Measurements from ENCODE around the gene TNFAIP3.
A peak's percentile ranks its signal among the peaks of the same experiment; 100 is the strongest.

The TNFAIP3 gene

DNA sequence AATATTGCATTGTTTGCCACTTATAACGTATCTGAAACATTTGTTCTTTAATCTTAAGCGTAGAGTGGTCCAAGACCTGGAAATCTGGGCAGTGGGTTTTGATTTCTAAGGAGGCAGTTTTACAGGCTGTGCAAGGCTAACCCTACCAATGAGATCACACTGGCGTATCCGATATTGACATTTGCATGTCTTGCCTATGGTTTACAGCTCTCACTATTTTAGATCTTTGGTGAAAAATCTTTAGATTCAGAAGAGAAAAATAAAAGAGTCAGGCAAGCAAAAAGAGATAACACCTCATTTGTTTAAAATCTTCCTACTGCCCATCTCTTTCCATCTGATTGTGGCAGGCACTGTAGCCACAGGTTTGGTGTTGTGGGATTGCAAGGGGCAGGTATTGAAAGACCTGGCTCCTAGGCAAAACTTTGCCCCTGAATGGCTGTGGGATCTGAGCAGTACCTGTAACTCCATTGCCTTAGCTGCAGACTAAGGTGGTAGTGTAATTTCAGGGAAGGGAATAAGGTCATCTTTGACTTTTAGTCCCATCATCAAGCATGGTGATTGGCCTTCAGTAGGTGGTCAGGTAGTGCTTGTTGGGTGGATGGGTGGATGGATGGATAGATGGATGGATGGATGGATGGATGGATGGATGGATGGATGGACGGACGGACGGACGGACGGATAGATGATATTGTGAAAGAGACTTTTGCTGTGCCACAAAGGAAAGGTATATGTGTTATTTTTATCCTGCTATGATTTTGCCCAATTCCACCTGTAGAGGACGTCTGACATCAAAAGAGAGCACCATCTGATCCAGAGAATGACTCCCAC, 1.9 kb downstream of the TNFAIP3 start:
- Histone ChIP-seq H3K4me1 (ENCODE audit: control insufficient read depth, insufficient read depth, low read length) (peaks cover 19% of the 10 kb centered on the region), H3K4me3 (ENCODE audit: low read depth, low read length) (peak overlapping the region; percentile 84), H3K27me3 (ENCODE audit: control insufficient read depth, insufficient read depth, low read length) (peaks cover 22% of the 10 kb centered on the region), H3K9me3 (ENCODE audit: control insufficient read depth, insufficient read depth, low read length) (no peaks in the 10 kb centered on the region), H3K9ac (ENCODE audit: low read depth, low read length) (no peak overlapping the region), H3K36me3 (ENCODE audit: control insufficient read depth, insufficient read depth, low read length) (peaks cover 3% of the 10 kb centered on the region)

DNA sequence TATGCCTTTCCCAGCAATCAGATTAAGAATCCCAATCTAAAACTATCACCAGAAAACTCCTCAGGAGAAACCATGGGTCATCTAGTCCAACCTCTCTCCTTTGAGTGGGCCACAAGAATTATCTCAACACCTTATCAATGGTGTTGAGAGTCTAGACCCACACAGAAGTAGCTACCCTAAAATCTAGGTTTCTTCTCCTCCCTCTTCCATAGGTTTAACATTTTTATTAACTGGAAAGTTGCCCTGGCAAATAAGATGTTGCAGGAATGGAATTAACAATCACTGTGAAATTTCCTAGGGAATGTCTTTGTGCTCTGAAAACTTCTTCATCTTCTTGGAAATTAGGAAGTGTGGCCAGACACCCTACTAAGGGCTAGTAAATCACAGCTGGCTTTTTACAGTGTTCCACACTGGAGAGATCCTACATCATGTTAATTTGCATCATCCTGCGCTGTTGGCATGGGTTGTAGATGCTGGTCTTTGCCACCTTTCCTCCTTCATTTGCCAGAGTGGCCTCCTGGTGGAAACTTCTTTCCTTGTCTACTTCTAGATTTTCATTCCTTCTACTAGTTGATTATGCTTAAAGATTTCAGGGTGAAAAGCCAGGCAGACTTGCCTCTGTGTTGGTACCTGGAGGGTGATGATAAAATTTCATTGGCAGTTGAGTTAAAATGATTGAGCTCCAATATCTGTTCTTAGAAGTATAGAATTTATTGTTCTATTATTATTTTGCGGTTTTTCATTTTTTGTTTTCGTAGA, 2.7 kb downstream of the TNFAIP3 start:
- peaks cover 19% of the 10 kb centered on the region for H3K4me1 ChIP-seq (ENCODE audit: control insufficient read depth, insufficient read depth, low read length)
- peaks cover 3% of the 10 kb centered on the region for H3K36me3 ChIP-seq (ENCODE audit: control insufficient read depth, insufficient read depth, low read length)
- H3K27me3 ChIP-seq (ENCODE audit: control insufficient read depth, insufficient read depth, low read length): peaks cover 22% of the 10 kb centered on the region
- no peak overlapping the region for H3K4me3 ChIP-seq (ENCODE audit: low read depth, low read length)
- H3K9me3 ChIP-seq (ENCODE audit: control insufficient read depth, insufficient read depth, low read length): no peaks in the 10 kb centered on the region
- no peak overlapping the region for H3K9ac ChIP-seq (ENCODE audit: low read depth, low read length)

DNA sequence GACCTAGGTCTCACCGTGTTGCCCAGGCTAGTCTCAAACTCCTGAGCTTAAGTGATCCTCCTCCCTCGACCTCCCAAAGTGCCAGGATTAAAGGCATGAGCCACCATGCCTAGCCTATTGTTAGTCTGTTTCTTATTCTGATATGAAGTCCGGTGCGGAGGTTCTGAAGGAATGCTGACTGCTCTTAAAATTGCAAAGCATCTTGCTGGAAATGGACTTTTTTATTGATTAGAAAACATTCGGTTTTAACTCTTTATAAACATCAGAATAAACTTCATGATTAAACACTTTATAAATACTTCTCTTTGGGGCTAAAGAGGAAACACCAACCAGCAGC, 3.2 kb downstream of the TNFAIP3 start:
- peaks cover 15% of the 10 kb centered on the region for H3K4me1 ChIP-seq (ENCODE audit: control insufficient read depth, insufficient read depth, low read length)
- H3K9ac ChIP-seq (ENCODE audit: low read depth, low read length): no peak overlapping the region
- H3K27me3 ChIP-seq (ENCODE audit: control insufficient read depth, insufficient read depth, low read length): peaks cover 22% of the 10 kb centered on the region
- peaks cover 3% of the 10 kb centered on the region for H3K36me3 ChIP-seq (ENCODE audit: control insufficient read depth, insufficient read depth, low read length)
- no peak overlapping the region for H3K4me3 ChIP-seq (ENCODE audit: low read depth, low read length)
- H3K9me3 ChIP-seq (ENCODE audit: control insufficient read depth, insufficient read depth, low read length): no peaks in the 10 kb centered on the region

DNA sequence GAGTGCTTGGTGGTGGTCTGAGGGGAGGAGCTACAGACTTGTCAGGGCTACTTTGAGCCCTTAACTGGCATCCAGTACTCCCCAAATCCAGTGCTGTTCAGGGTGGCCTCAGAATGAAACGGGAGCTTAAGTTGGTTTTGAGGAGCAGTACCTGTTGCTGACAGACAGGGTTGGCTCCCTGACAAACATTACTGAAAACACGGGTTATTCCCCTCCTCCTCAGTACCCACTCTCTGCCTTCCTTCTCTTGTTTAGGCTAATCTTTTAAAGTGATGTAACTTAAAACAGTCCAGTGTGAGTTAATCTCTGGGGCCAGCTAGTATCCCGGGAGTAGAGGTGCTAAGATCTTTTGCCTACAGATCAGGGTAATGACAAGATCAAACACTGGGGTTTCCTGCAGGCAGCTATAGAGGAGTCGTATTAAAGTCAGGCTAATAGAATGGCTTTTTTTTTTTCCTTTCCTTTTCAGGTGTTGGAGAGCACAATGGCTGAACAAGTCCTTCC, 3.7 kb downstream of the TNFAIP3 start:
- H3K4me1 ChIP-seq (ENCODE audit: control insufficient read depth, insufficient read depth, low read length): peaks cover 10% of the 10 kb centered on the region
- H3K9ac ChIP-seq (ENCODE audit: low read depth, low read length): no peak overlapping the region
- H3K4me3 ChIP-seq (ENCODE audit: low read depth, low read length): no peak overlapping the region
- H3K36me3 ChIP-seq (ENCODE audit: control insufficient read depth, insufficient read depth, low read length): peaks cover 3% of the 10 kb centered on the region
- peaks cover 18% of the 10 kb centered on the region for H3K27me3 ChIP-seq (ENCODE audit: control insufficient read depth, insufficient read depth, low read length)
- no peaks in the 10 kb centered on the region for H3K9me3 ChIP-seq (ENCODE audit: control insufficient read depth, insufficient read depth, low read length)

DNA sequence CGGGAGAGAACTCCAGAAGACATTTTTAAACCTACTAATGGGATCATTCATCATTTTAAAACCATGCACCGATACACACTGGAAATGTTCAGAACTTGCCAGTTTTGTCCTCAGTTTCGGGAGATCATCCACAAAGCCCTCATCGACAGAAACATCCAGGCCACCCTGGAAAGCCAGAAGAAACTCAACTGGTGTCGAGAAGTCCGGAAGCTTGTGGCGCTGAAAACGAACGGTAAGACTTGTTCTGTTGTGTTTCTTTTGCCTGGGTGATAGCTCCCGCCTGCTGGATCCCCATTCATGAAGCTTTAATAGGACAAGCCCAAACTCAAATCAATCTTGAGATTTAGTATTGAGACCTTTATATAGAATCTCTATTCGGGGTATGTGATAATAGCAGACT, 4.2 kb downstream of the TNFAIP3 start:
- no peak overlapping the region for H3K9ac ChIP-seq (ENCODE audit: low read depth, low read length)
- peaks cover 18% of the 10 kb centered on the region for H3K27me3 ChIP-seq (ENCODE audit: control insufficient read depth, insufficient read depth, low read length)
- H3K9me3 ChIP-seq (ENCODE audit: control insufficient read depth, insufficient read depth, low read length): no peaks in the 10 kb centered on the region
- H3K4me1 ChIP-seq (ENCODE audit: control insufficient read depth, insufficient read depth, low read length): peaks cover 9% of the 10 kb centered on the region
- no peak overlapping the region for H3K4me3 ChIP-seq (ENCODE audit: low read depth, low read length)
- peaks cover 3% of the 10 kb centered on the region for H3K36me3 ChIP-seq (ENCODE audit: control insufficient read depth, insufficient read depth, low read length)

DNA sequence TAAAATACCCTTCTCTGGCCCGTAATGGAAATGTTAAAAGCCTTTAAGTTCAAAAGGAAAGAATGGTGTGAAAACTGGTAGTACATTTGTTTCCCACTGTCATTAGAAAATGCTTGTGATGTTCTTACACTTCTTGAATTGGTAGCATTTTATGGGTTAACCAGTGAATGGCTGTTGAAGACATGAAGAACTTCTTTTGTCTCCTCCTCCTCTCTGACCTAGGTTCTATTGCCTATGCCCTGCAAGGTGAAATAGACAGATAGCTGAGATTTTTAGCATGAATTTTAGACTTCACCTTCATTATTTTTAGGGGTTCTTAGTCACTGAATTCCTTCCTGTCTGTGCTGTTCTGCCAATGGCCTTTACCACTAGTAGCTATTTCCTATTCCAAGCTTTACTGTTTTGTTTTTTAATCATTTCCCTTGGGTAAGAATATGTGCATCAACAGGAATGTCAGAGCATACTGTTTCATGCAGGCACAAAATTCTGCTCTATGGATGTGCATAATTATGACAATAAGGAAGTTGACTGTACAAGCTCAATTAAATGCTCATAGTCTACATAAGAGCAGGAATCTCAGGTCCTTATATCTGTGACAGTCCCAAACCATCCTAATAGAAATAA, 4.9 kb downstream of the TNFAIP3 start:
- Histone ChIP-seq H3K4me3 (ENCODE audit: low read depth, low read length) (no peak overlapping the region), H3K36me3 (ENCODE audit: control insufficient read depth, insufficient read depth, low read length) (peaks cover 3% of the 10 kb centered on the region), H3K27me3 (ENCODE audit: control insufficient read depth, insufficient read depth, low read length) (peaks cover 18% of the 10 kb centered on the region), H3K4me1 (ENCODE audit: control insufficient read depth, insufficient read depth, low read length) (peaks cover 9% of the 10 kb centered on the region), H3K9me3 (ENCODE audit: control insufficient read depth, insufficient read depth, low read length) (no peaks in the 10 kb centered on the region), H3K9ac (ENCODE audit: low read depth, low read length) (no peak overlapping the region)

DNA sequence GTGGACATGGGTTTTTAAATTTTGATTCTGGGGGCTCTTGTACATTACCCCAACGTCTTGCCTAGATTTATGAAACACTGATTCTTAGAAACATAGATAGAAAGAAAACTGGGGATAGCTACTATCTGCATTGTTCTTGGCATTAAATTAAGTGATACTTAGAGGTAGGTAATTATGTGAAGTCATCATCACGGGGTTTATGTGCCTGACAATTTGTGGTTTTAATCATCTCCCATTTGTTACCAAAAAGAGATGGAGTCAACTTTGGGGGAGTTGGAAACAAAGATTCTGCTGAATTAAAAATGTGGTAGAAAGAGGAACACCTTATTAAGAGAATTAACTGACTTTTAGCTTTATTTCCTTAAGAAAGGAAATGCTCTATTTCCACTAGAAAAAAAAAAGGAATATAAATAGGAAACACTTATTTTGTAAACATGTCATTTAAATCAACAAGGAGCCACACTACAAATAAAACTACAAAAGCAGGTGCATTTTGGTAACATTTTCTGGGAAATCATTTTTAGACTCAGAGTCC, 5.6 kb downstream of the TNFAIP3 start:
- Histone ChIP-seq H3K4me3 (ENCODE audit: low read depth, low read length) (no peak overlapping the region), H3K27me3 (ENCODE audit: control insufficient read depth, insufficient read depth, low read length) (peaks cover 15% of the 10 kb centered on the region), H3K4me1 (ENCODE audit: control insufficient read depth, insufficient read depth, low read length) (peaks cover 9% of the 10 kb centered on the region), H3K9me3 (ENCODE audit: control insufficient read depth, insufficient read depth, low read length) (no peaks in the 10 kb centered on the region), H3K9ac (ENCODE audit: low read depth, low read length) (no peak overlapping the region), H3K36me3 (ENCODE audit: control insufficient read depth, insufficient read depth, low read length) (peaks cover 3% of the 10 kb centered on the region)

DNA sequence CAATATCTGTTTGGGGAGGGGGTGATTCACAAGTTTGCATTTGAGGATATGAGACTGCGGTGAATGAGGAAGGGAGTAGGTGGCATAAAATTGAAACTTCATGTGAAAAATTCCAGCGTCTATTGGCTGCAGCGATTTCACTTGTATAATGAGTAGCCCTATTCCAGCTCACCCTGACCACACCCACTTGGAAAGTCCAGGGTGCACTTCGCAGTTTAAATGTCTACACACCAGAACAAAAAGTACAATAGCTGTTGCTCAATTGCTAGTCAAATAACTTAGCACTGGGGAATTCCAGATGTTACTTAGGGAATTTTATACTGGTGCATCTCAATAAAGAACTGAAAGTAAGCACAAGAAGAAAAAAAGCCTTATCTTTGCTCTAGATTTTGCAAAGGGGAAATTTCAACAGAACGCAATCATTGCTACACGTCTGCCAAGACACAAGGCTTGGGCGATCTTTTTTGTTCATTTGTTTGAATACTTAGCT, 6.3 kb downstream of the TNFAIP3 start:
- Histone ChIP-seq H3K9me3 (ENCODE audit: control insufficient read depth, insufficient read depth, low read length) (no peaks in the 10 kb centered on the region), H3K4me1 (ENCODE audit: control insufficient read depth, insufficient read depth, low read length) (peaks cover 8% of the 10 kb centered on the region), H3K9ac (ENCODE audit: low read depth, low read length) (no peak overlapping the region), H3K36me3 (ENCODE audit: control insufficient read depth, insufficient read depth, low read length) (peaks cover 3% of the 10 kb centered on the region), H3K27me3 (ENCODE audit: control insufficient read depth, insufficient read depth, low read length) (peaks cover 9% of the 10 kb centered on the region), H3K4me3 (ENCODE audit: low read depth, low read length) (no peak overlapping the region)

DNA sequence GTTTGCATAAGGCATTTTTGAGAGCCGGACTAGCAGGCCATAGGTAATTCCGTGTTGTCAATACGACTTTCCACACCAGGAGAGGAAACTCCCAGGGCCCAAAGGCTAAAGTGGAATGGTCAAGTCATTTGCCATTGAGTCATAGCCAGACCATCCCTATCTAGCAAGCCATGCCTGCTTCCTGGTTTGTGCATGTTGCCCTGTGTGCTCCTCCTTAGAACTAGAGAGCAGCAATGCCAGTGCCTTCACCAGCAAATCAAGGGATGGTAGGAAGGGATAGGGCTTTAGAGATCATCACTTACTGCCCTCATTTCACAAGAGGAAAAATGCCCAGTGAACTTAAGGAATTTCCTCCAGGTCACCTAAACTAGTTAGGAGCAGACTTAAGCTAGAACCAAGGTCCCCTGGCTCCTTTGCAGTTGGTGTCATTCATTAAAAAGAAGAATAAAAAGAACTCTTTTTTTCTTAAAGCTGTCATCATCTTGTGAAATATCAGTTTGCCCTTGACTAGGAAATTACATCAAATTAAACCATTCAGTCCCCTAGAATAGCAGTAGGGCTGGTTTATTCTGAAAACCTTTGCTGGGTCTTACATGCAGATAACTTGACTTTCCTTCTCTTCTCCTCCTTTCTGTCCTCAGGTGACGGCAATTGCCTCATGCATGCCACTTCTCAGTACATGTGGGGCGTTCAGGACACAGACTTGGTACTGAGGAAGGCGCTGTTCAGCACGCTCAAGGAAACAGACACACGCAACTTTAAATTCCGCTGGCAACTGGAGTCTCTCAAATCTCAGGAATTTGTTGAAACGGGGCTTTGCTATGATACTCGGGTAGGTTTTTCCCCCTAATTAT, 7.4 kb downstream of the TNFAIP3 start:
- Histone ChIP-seq H3K4me1 (ENCODE audit: control insufficient read depth, insufficient read depth, low read length) (peaks cover 8% of the 10 kb centered on the region), H3K9ac (ENCODE audit: low read depth, low read length) (no peak overlapping the region), H3K27me3 (ENCODE audit: control insufficient read depth, insufficient read depth, low read length) (no peaks in the 10 kb centered on the region), H3K36me3 (ENCODE audit: control insufficient read depth, insufficient read depth, low read length) (peaks cover 6% of the 10 kb centered on the region), H3K4me3 (ENCODE audit: low read depth, low read length) (no peak overlapping the region), H3K9me3 (ENCODE audit: control insufficient read depth, insufficient read depth, low read length) (no peaks in the 10 kb centered on the region)

DNA sequence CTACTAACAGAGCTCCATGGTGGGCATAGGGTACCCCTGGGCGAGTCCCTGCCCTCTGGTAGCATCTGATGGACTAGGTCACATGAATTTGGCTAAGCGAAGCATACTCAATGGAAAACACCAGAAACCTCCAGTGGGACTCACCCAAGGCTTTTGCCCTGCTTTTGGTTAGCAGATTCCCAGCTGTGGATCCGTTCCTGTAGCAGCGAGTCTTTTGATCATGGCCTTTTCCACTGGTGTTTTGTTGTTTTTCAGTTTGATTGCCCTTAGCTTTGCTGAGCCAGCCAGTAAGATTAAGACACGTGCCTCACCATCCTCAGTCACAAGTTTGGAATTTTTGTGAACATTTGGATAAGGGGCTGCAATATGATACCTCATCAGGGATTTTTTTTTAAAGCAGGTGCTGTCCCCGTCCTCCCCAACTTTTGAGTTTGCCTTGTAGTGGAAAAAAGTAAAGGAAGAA, 8.0 kb downstream of the TNFAIP3 start:
- no peaks in the 10 kb centered on the region for H3K9me3 ChIP-seq (ENCODE audit: control insufficient read depth, insufficient read depth, low read length)
- H3K27me3 ChIP-seq (ENCODE audit: control insufficient read depth, insufficient read depth, low read length): no peaks in the 10 kb centered on the region
- no peak overlapping the region for H3K9ac ChIP-seq (ENCODE audit: low read depth, low read length)
- peaks cover 11% of the 10 kb centered on the region for H3K4me1 ChIP-seq (ENCODE audit: control insufficient read depth, insufficient read depth, low read length)
- H3K4me3 ChIP-seq (ENCODE audit: low read depth, low read length): no peak overlapping the region
- peaks cover 6% of the 10 kb centered on the region for H3K36me3 ChIP-seq (ENCODE audit: control insufficient read depth, insufficient read depth, low read length)

DNA sequence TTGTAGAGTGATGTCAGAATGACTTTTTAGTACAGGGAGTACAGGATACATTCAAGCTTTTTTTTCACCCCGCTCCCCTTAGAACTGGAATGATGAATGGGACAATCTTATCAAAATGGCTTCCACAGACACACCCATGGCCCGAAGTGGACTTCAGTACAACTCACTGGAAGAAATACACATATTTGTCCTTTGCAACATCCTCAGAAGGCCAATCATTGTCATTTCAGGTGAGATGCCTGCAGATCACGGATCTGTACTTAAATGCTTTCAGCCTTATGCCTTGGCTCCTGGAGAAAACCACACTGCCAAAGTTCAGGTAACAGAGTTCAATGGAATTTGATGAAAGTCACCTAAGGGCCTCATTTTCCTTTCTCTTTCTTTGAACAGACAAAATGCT, 8.5 kb downstream of the TNFAIP3 start:
- Histone ChIP-seq H3K9me3 (ENCODE audit: control insufficient read depth, insufficient read depth, low read length) (no peaks in the 10 kb centered on the region), H3K9ac (ENCODE audit: low read depth, low read length) (no peak overlapping the region), H3K27me3 (ENCODE audit: control insufficient read depth, insufficient read depth, low read length) (no peaks in the 10 kb centered on the region), H3K4me1 (ENCODE audit: control insufficient read depth, insufficient read depth, low read length) (peaks cover 11% of the 10 kb centered on the region), H3K4me3 (ENCODE audit: low read depth, low read length) (no peak overlapping the region), H3K36me3 (ENCODE audit: control insufficient read depth, insufficient read depth, low read length) (peaks cover 6% of the 10 kb centered on the region)
